ENCODE data around the gene SIGLEC5.

Gene SIGLEC5

DNA sequence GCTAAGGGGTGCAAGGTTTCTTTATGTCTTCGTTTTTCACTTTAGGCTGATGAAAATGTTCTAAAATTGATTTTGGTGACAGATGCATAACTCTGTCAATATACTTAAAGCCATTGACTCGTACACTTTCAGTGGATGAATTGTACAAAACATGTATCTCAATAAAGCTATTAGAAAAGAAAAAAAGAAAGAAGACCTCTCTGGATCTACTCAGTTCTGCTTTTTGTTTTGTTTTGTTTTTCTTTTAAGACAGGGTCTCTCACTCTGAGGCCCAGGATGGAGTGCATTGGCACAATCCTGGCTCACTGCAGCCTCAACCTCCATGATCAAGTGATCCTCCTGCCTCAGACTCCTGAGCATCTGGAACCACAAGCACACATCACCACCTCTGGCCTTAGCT lies 3.5 kb downstream of the SIGLEC5 start:
- DNase-seq = no peak

DNA sequence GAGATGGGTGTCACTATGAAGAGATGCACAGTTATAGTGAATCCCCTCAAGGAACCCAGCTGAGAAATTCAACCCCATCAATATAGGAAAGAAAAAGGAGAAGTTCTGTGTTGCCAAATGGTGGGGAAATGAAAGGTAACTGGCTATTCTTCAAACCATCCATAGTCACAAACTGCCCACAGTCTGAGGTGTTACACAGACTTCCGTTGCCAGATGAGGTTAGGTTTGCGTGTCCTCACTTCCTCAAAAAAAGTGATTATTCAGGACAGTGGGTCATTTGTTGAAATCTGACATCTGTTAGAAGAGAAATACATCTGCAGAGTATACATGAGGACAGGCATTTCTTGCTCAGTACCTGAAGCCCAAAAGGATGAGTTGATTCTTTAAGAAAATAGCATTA lies 9.0 kb downstream of the SIGLEC5 start:
- DNase-seq = no peak

DNA sequence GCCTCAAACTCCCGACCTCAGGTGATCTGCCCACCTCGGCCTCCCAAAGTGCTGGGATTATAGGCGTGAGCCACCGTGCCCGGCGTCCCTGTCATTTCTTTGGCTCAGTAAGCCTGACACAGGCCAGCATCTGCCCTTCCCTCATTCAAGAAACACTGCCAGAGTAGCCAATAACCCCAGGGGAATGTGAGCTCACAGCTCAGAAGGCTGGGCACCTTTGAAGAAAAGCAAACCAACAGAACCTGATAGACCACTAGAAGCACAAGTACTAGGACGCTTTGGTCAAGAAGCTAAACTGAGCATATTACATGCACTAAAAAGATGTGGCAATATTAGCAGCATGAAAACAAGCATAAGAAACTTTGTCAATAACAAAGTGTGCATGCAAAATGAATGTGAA lies 14.2 kb downstream of the SIGLEC5 start:
- no peak for DNase-seq

DNA sequence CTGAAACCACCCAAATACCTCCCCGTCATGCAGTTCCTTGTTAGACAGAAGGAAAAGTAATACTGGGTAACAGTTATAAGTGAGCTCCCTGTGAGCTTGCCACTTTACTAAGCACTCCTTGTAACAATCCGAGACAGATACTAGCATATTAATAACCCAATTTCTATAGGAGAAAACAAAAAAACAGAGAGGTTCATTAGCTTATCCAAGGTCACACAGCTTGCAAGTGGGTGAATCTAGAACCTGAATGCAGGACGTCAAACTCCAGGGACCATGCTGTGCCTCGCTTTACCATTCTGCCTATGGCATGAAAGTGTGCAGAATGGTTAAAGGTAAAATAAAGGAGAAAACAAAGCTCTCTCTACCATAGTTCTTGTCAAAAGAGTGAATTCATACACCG lies 15.4 kb downstream of the SIGLEC5 start:
- DNase-seq = no peak

DNA sequence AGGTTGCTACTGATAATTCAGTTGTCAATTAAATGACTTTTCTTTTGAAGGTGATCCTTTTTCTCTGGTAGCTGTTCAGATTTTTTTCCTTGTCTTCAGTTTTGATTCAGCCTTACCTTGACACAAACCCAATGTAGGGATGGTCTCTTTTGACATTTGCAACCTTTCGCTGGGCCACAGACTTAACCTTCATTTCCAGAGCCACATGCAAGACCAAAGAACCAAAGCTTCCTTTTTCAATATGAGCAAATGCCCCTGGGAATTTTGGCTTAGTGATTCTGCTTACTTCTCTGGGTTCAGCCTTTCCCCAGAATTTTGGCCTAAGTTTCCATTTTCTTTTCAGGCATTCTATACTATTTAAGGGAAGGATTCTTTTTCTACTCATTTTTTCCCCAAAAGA lies 19.6 kb downstream of the SIGLEC5 start:
- no peak for DNase-seq

DNA sequence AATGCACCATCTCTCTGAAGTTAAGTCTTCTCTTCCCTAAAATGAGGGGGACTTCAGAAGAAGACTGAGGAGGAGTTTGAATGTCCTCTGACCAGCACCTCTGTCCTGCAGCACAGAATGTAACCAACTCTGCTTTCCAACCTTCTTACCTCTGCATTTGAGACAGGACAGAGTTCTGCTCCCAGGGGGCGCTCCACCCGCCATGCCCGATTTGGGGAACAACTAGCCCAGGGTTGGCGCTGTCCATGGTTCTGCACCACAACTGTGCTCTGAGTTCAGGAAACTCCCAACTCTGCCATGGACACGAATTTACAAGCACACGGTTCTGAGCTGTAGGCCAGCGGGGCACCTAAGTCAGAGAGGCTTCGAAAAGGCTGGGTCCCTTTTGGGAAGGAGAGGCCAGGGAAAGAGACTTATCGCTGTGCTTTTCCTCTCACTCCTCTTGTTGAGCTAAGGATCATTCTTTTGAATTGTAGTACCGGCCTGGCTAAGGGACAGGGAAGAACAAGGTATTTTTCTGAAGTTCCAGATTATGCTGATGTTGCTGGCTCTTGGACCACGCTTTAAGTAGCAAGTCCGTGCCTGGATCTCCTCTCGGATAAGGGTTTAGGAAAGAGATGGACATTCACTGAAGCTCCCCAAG lies 22.2 kb downstream of the SIGLEC5 start:
- DNase-seq = peak; percentile 52

DNA sequence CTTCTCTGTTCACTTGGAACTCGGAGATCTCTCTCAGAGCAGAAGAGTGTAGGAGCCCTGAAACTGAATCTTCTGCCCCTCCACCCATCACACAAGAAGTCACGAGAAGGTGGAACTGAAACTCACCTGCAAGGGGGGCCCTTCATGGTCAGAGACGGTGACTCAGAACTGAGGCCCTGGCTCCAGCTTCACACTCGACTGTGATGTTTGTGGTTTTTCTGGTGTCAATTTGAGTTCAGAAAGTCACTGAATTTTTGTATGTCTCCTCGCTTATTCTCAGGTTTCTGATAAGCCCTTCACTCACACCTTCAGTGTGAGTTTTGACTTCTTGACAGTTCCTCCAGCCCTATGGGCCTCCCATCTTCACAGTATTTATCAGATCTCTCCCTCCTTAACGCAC lies 23.1 kb downstream of the SIGLEC5 start:
- DNase-seq = no peak

DNA sequence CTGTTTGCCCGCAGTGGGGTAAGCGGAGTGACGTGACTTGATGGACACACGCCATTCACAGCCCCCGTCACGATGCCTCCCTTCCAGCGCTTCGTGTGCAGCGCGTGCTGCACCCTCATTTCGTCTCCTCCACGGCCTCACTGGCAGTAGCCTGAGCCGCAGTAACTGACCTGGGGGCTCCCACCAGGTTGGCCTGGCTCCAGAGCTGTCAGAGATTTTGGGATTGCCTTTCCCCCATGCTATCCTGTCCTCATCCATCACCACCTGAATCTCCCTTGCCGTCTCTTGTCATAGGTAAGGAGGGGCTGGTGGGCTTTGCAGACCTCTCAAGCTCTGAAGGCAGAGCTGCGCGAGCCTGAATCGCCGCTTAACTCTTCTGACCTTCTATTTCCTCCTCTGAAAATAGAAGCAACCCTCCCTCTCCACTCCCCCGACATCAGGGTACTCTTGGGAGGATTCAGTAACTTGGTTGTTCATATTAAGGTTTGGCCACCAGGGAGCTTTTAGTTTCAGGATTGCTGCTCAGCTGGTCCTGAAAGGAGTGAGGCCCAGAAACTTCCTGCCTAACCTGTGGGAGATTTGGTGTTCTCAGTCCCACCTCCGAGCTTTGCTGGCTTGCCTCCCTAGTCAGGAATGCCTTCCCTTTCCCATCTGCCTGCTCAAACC lies 27.9 kb downstream of the SIGLEC5 start:
- no peak for DNase-seq

DNA sequence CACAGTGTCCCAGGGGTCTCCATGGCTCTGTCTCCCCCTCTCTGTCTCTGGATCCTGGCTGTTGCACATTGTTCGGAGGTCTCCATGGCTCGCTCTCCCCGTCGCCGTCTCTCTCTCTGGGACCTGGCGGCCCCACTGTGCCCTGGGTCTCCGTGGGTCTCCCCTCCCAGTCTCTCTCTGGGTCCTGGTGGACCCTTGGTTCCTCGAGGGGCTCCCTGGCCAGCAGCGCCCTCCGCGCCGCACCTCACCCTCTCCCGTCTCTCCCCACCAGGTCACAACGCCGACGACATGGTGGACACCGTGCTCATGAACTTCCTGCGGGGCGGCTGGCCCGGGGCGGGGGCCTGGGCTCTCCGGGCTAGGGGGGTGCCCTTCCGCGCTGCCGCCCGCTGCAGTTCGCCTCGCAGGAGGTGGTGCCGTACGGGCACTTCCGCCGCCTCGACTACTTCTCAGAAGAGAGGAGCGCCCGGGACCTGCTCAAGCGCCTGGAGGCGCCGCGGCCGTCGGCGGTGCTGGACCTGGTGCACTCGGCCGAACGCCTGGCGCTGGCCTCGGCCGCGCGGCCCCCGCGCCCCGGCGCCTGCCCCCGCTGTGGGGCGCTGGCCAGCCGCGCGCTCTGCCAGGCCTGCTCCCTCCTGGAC lies 29.1 kb downstream of the SIGLEC5 start:
- peak; percentile 4 for DNase-seq

DNA sequence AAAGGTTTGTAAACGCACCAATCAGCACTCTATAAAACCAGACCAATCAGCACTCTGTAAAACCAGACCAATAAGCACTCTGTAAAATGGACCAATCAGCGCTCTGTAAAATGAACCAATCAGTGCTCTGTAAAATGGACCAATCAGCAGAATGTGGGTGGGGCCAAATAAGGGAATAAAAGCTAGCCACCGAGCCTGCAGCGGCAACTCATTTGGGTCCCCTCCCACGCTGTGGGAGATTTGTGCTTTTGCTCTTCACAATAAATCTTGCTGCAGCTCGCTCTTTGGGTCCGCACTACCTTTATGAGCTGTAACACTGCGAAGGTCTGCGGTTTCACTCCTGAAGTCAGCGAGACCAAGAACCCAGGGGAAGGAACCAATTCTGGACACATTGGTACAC lies 31.1 kb downstream of the SIGLEC5 start:
- no peak for DNase-seq

DNA sequence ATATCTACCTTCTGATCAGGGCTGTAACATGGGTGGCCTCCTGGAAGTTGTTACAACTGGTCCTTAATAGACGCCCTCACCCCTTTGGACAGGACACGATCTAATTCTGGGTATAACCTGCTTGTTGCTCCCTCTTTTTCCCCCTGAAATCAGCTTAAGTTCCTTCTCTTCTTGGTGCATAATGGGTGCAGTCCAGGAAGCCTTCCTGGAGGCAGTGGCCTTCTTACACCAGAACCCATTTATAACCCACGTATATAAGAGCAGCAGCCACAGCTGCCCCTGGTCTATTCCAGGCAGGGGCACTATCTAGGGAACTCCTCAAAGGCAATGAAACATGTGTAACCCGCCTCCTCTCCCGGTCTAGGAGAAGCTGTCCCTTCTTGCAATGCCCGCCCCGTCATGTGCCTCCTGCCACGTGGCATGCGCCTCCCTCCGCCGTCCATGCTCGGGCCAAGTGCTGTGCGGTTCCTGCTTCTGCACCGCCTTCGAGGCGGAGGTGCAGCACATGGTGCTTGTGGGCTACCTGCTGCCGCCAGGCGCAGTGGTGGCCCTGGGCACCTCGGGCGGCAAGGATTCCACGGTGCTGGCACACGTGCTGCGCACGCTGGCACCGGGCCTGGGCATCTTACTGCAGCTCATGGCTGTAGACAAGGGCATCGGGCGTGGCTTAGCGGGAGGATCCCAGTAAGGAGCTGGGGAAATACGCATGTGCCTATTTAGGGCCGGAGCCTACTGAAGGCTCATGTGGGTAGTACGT lies 31.9 kb downstream of the SIGLEC5 start:
- DNase-seq = no peak

DNA sequence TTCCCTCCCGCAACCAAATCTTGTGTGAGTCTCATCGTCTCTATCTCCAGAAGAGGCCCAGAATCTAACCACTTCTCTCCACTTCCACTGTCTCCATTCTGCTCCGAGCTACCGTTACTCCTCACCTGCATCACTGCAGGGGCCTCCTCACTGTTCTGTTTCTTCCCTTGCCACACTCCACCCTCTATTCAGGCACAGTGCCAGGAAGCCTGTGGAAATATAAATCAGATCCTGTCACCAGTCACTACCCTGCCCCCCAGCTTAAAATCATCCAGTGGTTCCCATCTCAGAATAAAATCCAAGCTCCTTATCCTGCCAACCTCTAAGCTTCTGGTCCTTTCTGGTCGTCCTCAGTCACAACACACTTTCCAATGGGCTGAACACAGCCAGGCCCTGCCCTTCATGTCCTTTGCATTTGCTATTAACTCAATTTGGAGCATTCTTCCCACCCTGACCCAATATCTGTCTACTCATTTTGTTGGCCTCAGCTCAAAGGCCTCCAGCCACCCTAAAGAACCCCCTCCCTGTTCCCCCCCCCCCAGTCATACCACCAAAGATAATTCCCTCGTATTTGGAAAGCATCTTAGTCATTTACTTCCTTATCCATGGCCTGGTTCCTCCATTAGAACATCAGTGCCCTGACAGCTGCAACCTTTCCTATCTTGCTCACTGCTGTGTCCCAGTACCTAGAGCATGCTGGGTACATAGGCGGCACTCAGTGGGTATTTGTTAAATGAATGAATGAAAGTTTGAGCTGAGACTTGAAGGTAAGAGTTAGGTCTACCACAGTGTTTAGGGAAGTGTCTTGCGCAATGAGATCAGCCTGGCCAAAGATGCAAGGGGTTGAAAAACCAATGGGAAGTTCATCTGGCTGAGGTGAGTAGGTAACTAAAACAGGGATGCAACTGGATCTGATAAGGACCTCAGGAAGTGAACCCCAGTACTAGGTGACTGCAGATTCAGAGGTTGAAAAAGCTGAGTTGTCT lies 34.7 kb downstream of the SIGLEC5 start:
- no peak for DNase-seq

DNA sequence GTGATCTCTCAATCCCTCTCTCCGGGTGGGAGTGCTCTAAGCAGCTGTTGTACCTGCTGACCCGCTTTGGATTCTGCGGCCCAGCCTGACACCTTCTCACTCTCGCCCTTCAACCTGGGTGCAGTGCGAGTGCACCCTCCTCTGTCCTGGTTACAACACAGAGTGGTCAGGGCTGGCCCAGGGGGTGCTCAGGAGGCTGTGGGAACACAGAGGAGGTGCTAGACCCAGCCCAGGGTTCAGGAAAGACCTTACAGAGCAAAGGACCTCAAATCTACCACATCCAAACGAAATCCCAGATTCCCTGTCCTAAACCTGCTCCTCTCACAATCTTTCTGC lies 35.5 kb downstream of the SIGLEC5 start:
- no peak for DNase-seq

DNA sequence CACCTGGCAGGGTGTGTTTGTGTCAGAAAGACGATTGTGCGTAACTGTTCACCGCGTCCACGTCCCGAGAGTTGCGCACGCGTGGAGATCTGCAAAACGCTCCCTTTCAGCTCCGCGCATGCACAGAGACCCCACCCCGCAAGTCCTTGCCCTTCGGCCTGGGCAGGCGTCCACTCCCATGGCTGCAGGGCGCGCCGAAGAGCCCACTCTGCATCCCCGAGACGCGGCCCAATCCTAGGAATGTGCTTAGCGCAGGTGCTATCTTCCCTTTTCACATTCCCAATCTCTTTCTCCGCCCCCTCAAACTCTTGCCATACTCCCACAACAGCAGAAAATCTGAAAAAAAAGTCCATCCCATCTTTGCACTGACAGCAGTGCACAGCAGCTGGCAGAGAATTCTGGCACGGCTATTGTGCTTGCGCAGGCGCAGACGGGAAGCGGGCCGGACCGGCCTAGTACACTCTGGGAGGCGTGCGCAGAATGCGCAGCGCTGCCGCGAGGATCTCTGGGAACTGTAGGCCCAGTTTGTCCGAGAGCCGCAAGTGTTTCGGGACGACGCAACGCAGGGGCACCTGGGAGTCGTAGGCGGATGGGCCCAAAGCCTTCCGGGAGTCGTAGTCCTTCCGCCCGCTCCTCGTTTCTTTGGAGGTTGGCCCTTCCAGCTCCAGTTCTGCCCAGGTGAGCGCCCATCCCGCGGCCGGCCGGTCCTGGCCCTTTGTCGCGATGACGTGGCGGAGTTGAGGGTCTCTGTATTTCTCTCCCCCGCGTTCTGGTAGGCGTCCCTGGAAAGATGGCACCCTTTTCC lies 36.0 kb downstream of the SIGLEC5 start:
- peak; percentile 97 for DNase-seq

DNA sequence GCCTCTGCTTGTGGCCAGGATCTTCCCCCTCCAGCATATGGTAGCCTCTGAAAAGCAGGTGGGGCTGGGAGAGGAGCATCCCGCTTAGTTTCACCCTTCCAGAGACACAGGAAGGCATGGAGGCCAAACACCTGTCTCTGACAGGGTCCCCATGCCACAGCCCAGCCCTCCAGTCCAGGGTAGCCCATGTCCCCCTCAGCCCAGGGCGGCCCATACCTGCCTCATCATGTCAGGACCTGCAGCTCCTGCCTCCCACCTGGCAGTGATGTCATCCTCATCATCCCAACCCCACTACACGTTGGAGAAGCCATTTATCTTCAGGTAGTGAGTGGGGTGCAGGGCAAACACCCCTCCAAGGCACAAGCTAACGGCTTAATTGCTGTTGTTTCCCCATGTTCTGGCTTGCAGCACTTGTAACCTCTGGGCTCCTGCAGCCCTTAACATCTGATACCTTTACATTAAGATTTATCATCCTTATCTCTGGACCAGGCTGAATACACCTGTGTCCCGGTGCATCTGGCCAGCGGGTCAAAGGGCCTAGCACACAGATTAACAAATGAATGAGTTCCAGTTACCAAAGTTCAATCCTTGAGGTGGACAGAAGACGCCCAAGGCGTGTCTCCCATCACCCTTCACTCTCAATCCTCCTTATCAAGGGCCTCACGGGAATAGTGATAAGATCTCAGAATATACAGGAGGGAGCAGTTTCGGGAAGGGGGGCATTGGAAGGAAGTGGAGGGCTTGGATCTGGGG lies 36.9 kb downstream of the SIGLEC5 start:
- no peak for DNase-seq

DNA sequence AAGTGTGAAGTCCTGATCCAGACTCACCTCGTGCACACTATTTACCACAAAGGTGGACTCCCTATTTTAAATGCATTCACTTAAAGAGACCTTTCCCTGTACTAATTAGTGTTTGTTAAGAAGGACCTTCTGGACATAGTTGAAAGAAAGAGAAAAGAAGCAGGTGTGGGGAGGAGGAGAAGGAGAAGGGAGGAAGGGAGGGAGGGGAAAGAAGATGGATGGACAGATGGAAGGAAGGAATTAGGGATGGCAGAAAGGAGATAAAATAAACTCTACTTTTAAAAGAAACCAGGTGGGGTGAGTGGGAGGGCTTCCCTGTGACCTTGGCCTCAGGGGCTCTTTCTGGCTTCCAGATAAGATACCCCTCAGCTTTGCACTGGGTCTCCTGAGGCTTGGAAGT lies 37.7 kb downstream of the SIGLEC5 start:
- DNase-seq = no peak

DNA sequence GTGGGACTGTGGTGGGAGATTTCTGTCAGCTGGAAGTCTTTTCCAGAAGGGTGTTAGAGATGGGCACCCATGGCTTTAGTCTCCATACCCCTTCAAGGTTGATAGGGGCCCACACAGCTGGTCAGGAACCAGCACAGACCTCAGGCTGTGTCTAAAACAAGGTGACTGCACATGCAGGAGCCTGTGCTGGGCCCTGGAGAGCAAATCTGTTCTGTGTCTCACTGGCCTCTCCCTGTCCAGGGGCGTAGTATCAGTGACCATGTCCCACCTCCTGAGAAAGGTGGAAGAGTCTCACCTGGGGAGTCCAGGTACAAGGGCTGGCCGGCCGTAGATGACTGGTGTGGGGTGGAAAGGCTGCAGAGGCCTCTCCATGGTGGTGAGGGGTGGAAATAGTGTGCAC lies 39.8 kb downstream of the SIGLEC5 start:
- DNase-seq = no peak

DNA sequence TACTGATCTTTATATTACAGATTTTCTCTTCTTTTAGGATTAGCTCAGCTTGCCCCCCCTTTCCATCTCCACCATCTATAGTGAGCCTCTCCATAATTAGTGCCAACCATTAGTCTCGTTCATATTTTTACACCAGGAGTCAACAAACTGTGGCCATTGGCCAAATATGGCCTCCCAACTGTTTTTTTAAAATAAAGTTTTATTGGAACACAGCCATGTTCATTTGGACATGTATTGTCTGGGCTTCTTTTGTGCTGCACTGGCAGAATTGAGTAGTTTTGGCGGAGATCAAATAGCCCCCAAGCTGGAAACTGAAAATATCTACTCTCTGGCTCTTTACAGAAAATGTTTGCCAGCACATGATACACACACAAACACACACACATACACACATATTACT lies 40.7 kb downstream of the SIGLEC5 start:
- DNase-seq = no peak

DNA sequence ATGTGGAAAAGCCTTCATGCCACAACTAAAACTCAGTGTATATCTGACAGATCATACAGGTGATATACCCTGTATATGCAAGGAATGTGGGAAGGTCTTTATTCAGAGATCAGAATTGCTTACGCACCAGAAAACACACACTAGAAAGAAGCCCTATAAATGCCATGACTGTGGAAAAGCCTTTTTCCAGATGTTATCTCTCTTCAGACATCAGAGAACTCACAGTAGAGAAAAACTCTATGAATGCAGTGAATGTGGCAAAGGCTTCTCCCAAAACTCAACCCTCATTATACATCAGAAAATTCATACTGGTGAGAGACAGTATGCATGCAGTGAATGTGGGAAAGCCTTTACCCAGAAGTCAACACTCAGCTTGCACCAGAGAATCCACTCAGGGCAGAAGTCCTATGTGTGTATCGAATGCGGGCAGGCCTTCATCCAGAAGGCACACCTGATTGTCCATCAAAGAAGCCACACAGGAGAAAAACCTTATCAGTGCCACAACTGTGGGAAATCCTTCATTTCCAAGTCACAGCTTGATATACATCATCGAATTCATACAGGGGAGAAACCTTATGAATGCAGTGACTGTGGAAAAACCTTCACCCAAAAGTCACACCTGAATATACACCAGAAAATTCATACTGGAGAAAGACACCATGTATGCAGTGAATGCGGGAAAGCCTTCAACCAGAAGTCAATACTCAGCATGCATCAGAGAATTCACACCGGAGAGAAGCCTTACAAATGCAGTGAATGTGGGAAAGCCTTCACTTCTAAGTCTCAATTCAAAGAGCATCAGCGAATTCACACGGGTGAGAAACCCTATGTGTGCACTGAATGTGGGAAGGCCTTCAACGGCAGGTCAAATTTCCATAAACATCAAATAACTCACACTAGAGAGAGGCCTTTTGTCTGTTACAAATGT lies 42.7 kb downstream of the SIGLEC5 start:
- no peak for DNase-seq

DNA sequence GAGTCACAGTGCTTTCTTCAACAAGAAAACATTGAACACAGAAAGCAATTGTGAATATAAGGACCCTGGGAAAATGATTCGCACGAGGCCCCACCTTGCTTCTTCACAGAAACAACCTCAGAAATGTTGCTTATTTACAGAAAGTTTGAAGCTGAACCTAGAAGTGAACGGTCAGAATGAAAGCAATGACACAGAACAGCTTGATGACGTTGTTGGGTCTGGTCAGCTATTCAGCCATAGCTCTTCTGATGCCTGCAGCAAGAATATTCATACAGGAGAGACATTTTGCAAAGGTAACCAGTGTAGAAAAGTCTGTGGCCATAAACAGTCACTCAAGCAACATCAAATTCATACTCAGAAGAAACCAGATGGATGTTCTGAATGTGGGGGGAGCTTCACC lies 43.4 kb downstream of the SIGLEC5 start:
- DNase-seq = no peak
